DOHH2 (cell line): ENCODE measurements around the gene HYAL2.

Experiments used
- H3F3A ChIP-seq: fragments of 200-600 bp; sonication (generic), shearing (Covaris generic); 2 replicates; pipeline ENCODE4 v1.6.0; 2016; ENCODE audit warnings: antibody characterized with exemption, mild to moderate bottlenecking; ENCODE audit not compliant: control insufficient read depth, insufficient read depth
- H3K27ac ChIP-seq: fragments of 200-600 bp; sonication (generic); 2 replicates; pipeline ENCODE4 v1.5.1; 2014; ENCODE audit warnings: low read depth, mild to moderate bottlenecking, low read length, moderate library complexity
- H3K27me3 ChIP-seq: fragments of 200-600 bp; sonication (generic); 2 replicates; pipeline ENCODE4 v1.6.1; 2014; ENCODE audit warnings: mild to moderate bottlenecking, low read length, mixed read lengths; ENCODE audit not compliant: control insufficient read depth
- H3K36me3 ChIP-seq: fragments of 200-600 bp; sonication (generic); 2 replicates; pipeline ENCODE4 v1.6.1; 2014; ENCODE audit warnings: mild to moderate bottlenecking, low read length, moderate library complexity, mixed read lengths; ENCODE audit not compliant: control insufficient read depth
- H3K4me1 ChIP-seq: fragments of 200-600 bp; sonication (generic); 2 replicates; pipeline ENCODE4 v1.6.1; 2014; ENCODE audit warnings: mild to moderate bottlenecking, low read length, mixed read lengths; ENCODE audit not compliant: control insufficient read depth
- H3K4me2 ChIP-seq: fragments of 200-600 bp; sonication (generic); 2 replicates; pipeline ENCODE4 v1.6.0; 2014; ENCODE audit warnings: mild to moderate bottlenecking, low read length, moderate library complexity
- H3K4me3 ChIP-seq: fragments of 200-600 bp; sonication (generic); 2 replicates; pipeline ENCODE4 v1.5.1; 2014; ENCODE audit warnings: mild to moderate bottlenecking, low read length, mixed read lengths
- H3K79me2 ChIP-seq: fragments of 200-600 bp; sonication (generic); 2 replicates; pipeline ENCODE4 v1.6.1; 2014; ENCODE audit warnings: mild to moderate bottlenecking, low read length, mixed read lengths; ENCODE audit not compliant: control insufficient read depth
- H3K9me2 ChIP-seq: fragments of 200-600 bp; sonication (generic); replicated peaks from 2 replicates; pipeline ENCODE4 v1.6.1; 2014; ENCODE audit warnings: mild to moderate bottlenecking, low read length, mixed read lengths; ENCODE audit not compliant: control insufficient read depth
- H3K9me3 ChIP-seq: fragments of 200-600 bp; sonication (generic); 2 replicates; pipeline ENCODE4 v1.6.1; 2014; ENCODE audit warnings: antibody characterized with exemption, low read length, mixed read lengths; ENCODE audit not compliant: control insufficient read depth, insufficient read depth
- H4K20me1 ChIP-seq: fragments of 200-600 bp; sonication (generic); 2 replicates; pipeline ENCODE4 v1.6.0; 2014; ENCODE audit warnings: low read depth, mild to moderate bottlenecking, antibody characterized with exemption, low read length, moderate library complexity; ENCODE audit not compliant: control insufficient read depth, insufficient read depth
- CTCF ChIP-seq: fragments of 200-600 bp; sonication (generic); IDR thresholded peaks from one replicate; pipeline ENCODE4 v1.5.1; 2014; ENCODE audit warnings: antibody characterized with exemption, mild to moderate bottlenecking, low read depth, low read length; ENCODE audit not compliant: poor library complexity, severe bottlenecking
- EZH2phosphoT487 ChIP-seq: fragments of 200-600 bp; sonication (generic); IDR thresholded peaks from 2 replicates; pipeline ENCODE4 v1.6.1; 2017; ENCODE audit warnings: borderline replicate concordance, mild to moderate bottlenecking, antibody characterized with exemption, low read length, moderate library complexity, mixed read lengths

HYAL2 gene

GRCh38 chr3:50294089-50294488, 28.5 kb downstream of the HYAL2 start:
- Histone ChIP-seq H3K4me1 (peaks cover 23% of the 10 kb centered on the region), H3K27ac (no peak overlapping the region), H3K79me2 (peaks cover 34% of the 10 kb centered on the region), H3K9me3 (no peaks in the 10 kb centered on the region), H3K4me3 (no peak overlapping the region), H3K36me3 (peaks cover 25% of the 10 kb centered on the region), H3K9me2 (no peaks in the 10 kb centered on the region), H3F3A (no peaks in the 10 kb centered on the region), H3K4me2 (no peak overlapping the region), H4K20me1 (no peaks in the 10 kb centered on the region), H3K27me3 (no peaks in the 10 kb centered on the region)
- no peak for TF ChIP-seq CTCF
- TF ChIP-seq EZH2phosphoT487, result no peak

GRCh38 chr3:50293079-50293801, 29.3 kb downstream of the HYAL2 start:
- H3F3A ChIP-seq, result no peaks in the 10 kb centered on the region
- no peaks in the 10 kb centered on the region for H3K9me3 ChIP-seq
- H3K4me3 ChIP-seq, result peak overlapping the region; percentile 96
- no peaks in the 10 kb centered on the region for H4K20me1 ChIP-seq
- peak overlapping the region; percentile 82 for H3K4me2 ChIP-seq
- TF ChIP-seq CTCF (no peak), EZH2phosphoT487 (no peak)
- peaks cover 34% of the 10 kb centered on the region for H3K36me3 ChIP-seq
- H3K27ac ChIP-seq, result peak overlapping the region; percentile 8; the same call in 1 of the 2 replicates
- peaks cover 33% of the 10 kb centered on the region for H3K79me2 ChIP-seq
- H3K4me1 ChIP-seq, result peaks cover 19% of the 10 kb centered on the region
- H3K27me3 ChIP-seq, result no peaks in the 10 kb centered on the region
- H3K9me2 ChIP-seq, result no peaks in the 10 kb centered on the region

GRCh38 chr3:50292159-50293078, 30.1 kb downstream of the HYAL2 start, which contains the start of gene IFRD2:
TSS of gene IFRD2 (minus strand) at chr3:50292429. CDS start at chr3:50292274, 155 bp downstream.
- TF ChIP-seq EZH2phosphoT487 (no peak), CTCF (no peak)
- Histone ChIP-seq H3K79me2 (peaks cover 32% of the 10 kb centered on the region), H3K4me1 (peaks cover 16% of the 10 kb centered on the region), H4K20me1 (no peaks in the 10 kb centered on the region), H3K36me3 (peaks cover 41% of the 10 kb centered on the region), H3F3A (no peaks in the 10 kb centered on the region), H3K4me3 (peak within 1 kb of the TSS; percentile 96), H3K27ac (peak within 1 kb of the TSS; percentile 42), H3K9me2 (no peaks in the 10 kb centered on the region), H3K9me3 (no peaks in the 10 kb centered on the region), H3K27me3 (no peaks in the 10 kb centered on the region), H3K4me2 (peak within 1 kb of the TSS; percentile 82)
